ENCODE data around the gene SERGEF.

The SERGEF gene

GRCh38 chr11:17752144-17752543 is 260.7 kb downstream of the SERGEF start:
- no peak overlapping the region for H3K27ac ChIP-seq (ENCODE audit: insufficient read depth, low read length, poor library complexity, severe bottlenecking)
- H3K27me3 ChIP-seq (replicated peaks; ENCODE audit: control insufficient read depth, insufficient read depth, low read length, poor library complexity, severe bottlenecking), result no peaks in the 10 kb centered on the region

GRCh38 chr11:17751558-17751957 is 261.3 kb downstream of the SERGEF start:
- H3K36me3 ChIP-seq (ENCODE audit: control insufficient read depth, insufficient read depth, low read length), result no peaks in the 10 kb centered on the region
- no peaks in the 10 kb centered on the region for H3K27me3 ChIP-seq (replicated peaks; ENCODE audit: control insufficient read depth, insufficient read depth, low read length, poor library complexity, severe bottlenecking)
- no peak for DNase-seq
- no peaks in the 10 kb centered on the region for H3K9me3 ChIP-seq (ENCODE audit: control insufficient read depth, low read length)
- H3K4me3 ChIP-seq (ENCODE audit: insufficient read depth, low read depth, low read length, poor library complexity, severe bottlenecking), result no peak overlapping the region
- H3K27ac ChIP-seq (ENCODE audit: insufficient read depth, low read length, poor library complexity, severe bottlenecking), result no peak overlapping the region
- H3K4me1 ChIP-seq (ENCODE audit: control insufficient read depth, insufficient read depth, low read length, poor library complexity, severe bottlenecking), result no peaks in the 10 kb centered on the region

More at GRCh38 chr11:17752144-17752543, 260.7 kb downstream of the SERGEF start:
- H3K36me3 ChIP-seq (ENCODE audit: control insufficient read depth, insufficient read depth, low read length), result no peaks in the 10 kb centered on the region
- no peaks in the 10 kb centered on the region for H3K4me1 ChIP-seq (ENCODE audit: control insufficient read depth, insufficient read depth, low read length, poor library complexity, severe bottlenecking)
- H3K9me3 ChIP-seq (ENCODE audit: control insufficient read depth, low read length), result no peaks in the 10 kb centered on the region
- H3K4me3 ChIP-seq (ENCODE audit: insufficient read depth, low read depth, low read length, poor library complexity, severe bottlenecking), result no peak overlapping the region
- no peak for DNase-seq

- H3K4me3 ChIP-seq (ENCODE audit: insufficient read depth, low read depth, low read length, poor library complexity, severe bottlenecking), result no peak overlapping the region
- H3K27me3 ChIP-seq (replicated peaks; ENCODE audit: control insufficient read depth, insufficient read depth, low read length, poor library complexity, severe bottlenecking), result no peaks in the 10 kb centered on the region
- no peaks in the 10 kb centered on the region for H3K4me1 ChIP-seq (ENCODE audit: control insufficient read depth, insufficient read depth, low read length, poor library complexity, severe bottlenecking)
- no peaks in the 10 kb centered on the region for H3K9me3 ChIP-seq (ENCODE audit: control insufficient read depth, low read length)
- H3K36me3 ChIP-seq (ENCODE audit: control insufficient read depth, insufficient read depth, low read length), result no peaks in the 10 kb centered on the region
- H3K27ac ChIP-seq (ENCODE audit: insufficient read depth, low read length, poor library complexity, severe bottlenecking), result no peak overlapping the region
- DNase-seq, result no peak
Measured at GRCh38 chr11:17750801-17751165, 262.1 kb downstream of the SERGEF start.

- Histone ChIP-seq H3K36me3 (ENCODE audit: control insufficient read depth, insufficient read depth, low read length) (no peaks in the 10 kb centered on the region), H3K9me3 (ENCODE audit: control insufficient read depth, low read length) (no peaks in the 10 kb centered on the region), H3K27ac (ENCODE audit: insufficient read depth, low read length, poor library complexity, severe bottlenecking) (no peak overlapping the region), H3K4me1 (ENCODE audit: control insufficient read depth, insufficient read depth, low read length, poor library complexity, severe bottlenecking) (no peaks in the 10 kb centered on the region), H3K4me3 (ENCODE audit: insufficient read depth, low read depth, low read length, poor library complexity, severe bottlenecking) (no peak overlapping the region), H3K27me3 (replicated peaks; ENCODE audit: control insufficient read depth, insufficient read depth, low read length, poor library complexity, severe bottlenecking) (no peaks in the 10 kb centered on the region)
- no peak for DNase-seq
Measured at GRCh38 chr11:17750013-17750800, 262.6 kb downstream of the SERGEF start.

- Histone ChIP-seq H3K27ac (ENCODE audit: insufficient read depth, low read length, poor library complexity, severe bottlenecking) (no peak overlapping the region), H3K4me3 (ENCODE audit: insufficient read depth, low read depth, low read length, poor library complexity, severe bottlenecking) (no peak overlapping the region), H3K9me3 (ENCODE audit: control insufficient read depth, low read length) (no peaks in the 10 kb centered on the region)
Measured at GRCh38 chr11:17748761-17749721, 263.8 kb downstream of the SERGEF start.

GRCh38 chr11:17748044-17748443 is 264.8 kb downstream of the SERGEF start:
- Histone ChIP-seq H3K4me1 (ENCODE audit: control insufficient read depth, insufficient read depth, low read length, poor library complexity, severe bottlenecking) (no peaks in the 10 kb centered on the region), H3K9me3 (ENCODE audit: control insufficient read depth, low read length) (no peaks in the 10 kb centered on the region), H3K27ac (ENCODE audit: insufficient read depth, low read length, poor library complexity, severe bottlenecking) (no peak overlapping the region), H3K4me3 (ENCODE audit: insufficient read depth, low read depth, low read length, poor library complexity, severe bottlenecking) (no peak overlapping the region), H3K27me3 (replicated peaks; ENCODE audit: control insufficient read depth, insufficient read depth, low read length, poor library complexity, severe bottlenecking) (no peaks in the 10 kb centered on the region), H3K36me3 (ENCODE audit: control insufficient read depth, insufficient read depth, low read length) (no peaks in the 10 kb centered on the region)
- no peak for DNase-seq

More at GRCh38 chr11:17748761-17749721, 263.8 kb downstream of the SERGEF start:
- no peak for DNase-seq
- Histone ChIP-seq H3K4me1 (ENCODE audit: control insufficient read depth, insufficient read depth, low read length, poor library complexity, severe bottlenecking) (no peaks in the 10 kb centered on the region), H3K27me3 (replicated peaks; ENCODE audit: control insufficient read depth, insufficient read depth, low read length, poor library complexity, severe bottlenecking) (no peaks in the 10 kb centered on the region), H3K36me3 (ENCODE audit: control insufficient read depth, insufficient read depth, low read length) (no peaks in the 10 kb centered on the region)

GRCh38 chr11:17747131-17747955 is 265.5 kb downstream of the SERGEF start:
- DNase-seq, result no peak
- Histone ChIP-seq H3K4me1 (ENCODE audit: control insufficient read depth, insufficient read depth, low read length, poor library complexity, severe bottlenecking) (no peaks in the 10 kb centered on the region), H3K9me3 (ENCODE audit: control insufficient read depth, low read length) (no peaks in the 10 kb centered on the region)

GRCh38 chr11:17746096-17746495 is 266.8 kb downstream of the SERGEF start:
- Histone ChIP-seq H3K27me3 (replicated peaks; ENCODE audit: control insufficient read depth, insufficient read depth, low read length, poor library complexity, severe bottlenecking) (no peaks in the 10 kb centered on the region), H3K4me3 (ENCODE audit: insufficient read depth, low read depth, low read length, poor library complexity, severe bottlenecking) (no peak overlapping the region), H3K27ac (ENCODE audit: insufficient read depth, low read length, poor library complexity, severe bottlenecking) (no peak overlapping the region), H3K4me1 (ENCODE audit: control insufficient read depth, insufficient read depth, low read length, poor library complexity, severe bottlenecking) (no peaks in the 10 kb centered on the region), H3K9me3 (ENCODE audit: control insufficient read depth, low read length) (no peaks in the 10 kb centered on the region), H3K36me3 (ENCODE audit: control insufficient read depth, insufficient read depth, low read length) (no peaks in the 10 kb centered on the region)
- no peak for DNase-seq

More at GRCh38 chr11:17747131-17747955, 265.5 kb downstream of the SERGEF start:
- Histone ChIP-seq H3K27me3 (replicated peaks; ENCODE audit: control insufficient read depth, insufficient read depth, low read length, poor library complexity, severe bottlenecking) (no peaks in the 10 kb centered on the region), H3K27ac (ENCODE audit: insufficient read depth, low read length, poor library complexity, severe bottlenecking) (no peak overlapping the region), H3K4me3 (ENCODE audit: insufficient read depth, low read depth, low read length, poor library complexity, severe bottlenecking) (no peak overlapping the region), H3K36me3 (ENCODE audit: control insufficient read depth, insufficient read depth, low read length) (no peaks in the 10 kb centered on the region)

- Histone ChIP-seq H3K36me3 (ENCODE audit: control insufficient read depth, insufficient read depth, low read length) (no peaks in the 10 kb centered on the region), H3K27me3 (replicated peaks; ENCODE audit: control insufficient read depth, insufficient read depth, low read length, poor library complexity, severe bottlenecking) (no peaks in the 10 kb centered on the region), H3K9me3 (ENCODE audit: control insufficient read depth, low read length) (no peaks in the 10 kb centered on the region), H3K4me3 (ENCODE audit: insufficient read depth, low read depth, low read length, poor library complexity, severe bottlenecking) (no peak overlapping the region), H3K27ac (ENCODE audit: insufficient read depth, low read length, poor library complexity, severe bottlenecking) (no peak overlapping the region), H3K4me1 (ENCODE audit: control insufficient read depth, insufficient read depth, low read length, poor library complexity, severe bottlenecking) (no peaks in the 10 kb centered on the region)
- DNase-seq, result no peak
Measured at GRCh38 chr11:17745023-17745772, 267.6 kb downstream of the SERGEF start.

Measured in effector memory CD4-positive, alpha-beta T cell (primary cell).